Thyroid gland (tissue), 4 donors: Measurements from ENCODE around the gene DPYD. TPM values are rescaled to one million over a fixed set of nuclear protein-coding genes. Genes with fewer than 3 reads are reported as not detected.

Experiments used
- DNase-seq, 2 donors: peaks; one replicate each; pipeline ENCODE4 v3.0.0-alpha.2; 2019
- H3K27ac ChIP-seq, 3 donors: fragments of 200-600 bp; sonication (generic); 1 replicate in 2 of 3; 2 replicates in 1 of 3; pipeline ENCODE4 v1.5.1; 2016 to 2019; ENCODE audit warnings: mild to moderate bottlenecking in 1 of 3, moderate library complexity in 1 of 3
- H3K27me3 ChIP-seq: fragments of 200-600 bp; sonication (generic); one replicate; pipeline ENCODE4 v1.5.1; 2019
- H3K36me3 ChIP-seq, 2 donors: fragments of 200-600 bp; sonication (generic); one replicate each; pipeline ENCODE4 v1.5.1; 2016 to 2019
- H3K4me1 ChIP-seq, 2 donors: fragments of 200-600 bp; sonication (generic); one replicate each; pipeline ENCODE4 v1.5.1; 2017 to 2019
- H3K4me3 ChIP-seq, 3 donors: fragments of 200-600 bp; sonication (generic); replicated peaks in 1 of 3; 1 replicate in 2 of 3; 2 replicates in 1 of 3; pipeline ENCODE4 v1.5.1; 2016; ENCODE audit warnings: mild to moderate bottlenecking in 1 of 3
- H3K9me3 ChIP-seq: fragments of 200-600 bp; sonication (generic); one replicate; pipeline ENCODE4 v1.5.1; 2017
- POLR2A ChIP-seq, 2 donors: fragments of 450-650 bp; IDR thresholded peaks; one replicate each; pipeline ENCODE4 v1.6.1; 2017; ENCODE audit warnings: antibody characterized with exemption in 2 of 2, mild to moderate bottlenecking in 2 of 2, moderate library complexity in 1 of 2
- WGBS, 2 donors: methylation state at CpG; one replicate each; pipeline ENCODE4 v1.1.5; 2017; 5-methylcytosine and 5-hydroxymethylcytosine counted together
- intact Hi-C: fragments of 100-400 bp; cut with DNase I; formaldehyde crosslinking; loops from one replicate; pipeline ENCODE4 v1.15.1; 2023
- total RNA-seq, 4 donors: library from RNA; depleted of rRNA; stranded (reverse); fragments of >200 nt; gene quantifications; one replicate each; pipeline ENCODE4 v1.2.3, GENCODE V29; 2016
- TF ChIP-seq, protein P1 (sequence below), 6 experiments: fragments of 200-600 bp in 3 of 6; fragments of 450-650 bp in 3 of 6; sonication (generic) in 3 of 6; IDR thresholded peaks; one replicate each; pipeline ENCODE4 v1.5.1; 2016 to 2019; ENCODE audit warnings: antibody characterized with exemption in 6 of 6, mild to moderate bottlenecking in 2 of 6, inconsistent platforms in 1 of 6, moderate library complexity in 1 of 6

DPYD gene
- total RNA-seq, 4 donors from 2014 or later = 27.3 to 54.0 (median 39.5) TPM

DNA sequence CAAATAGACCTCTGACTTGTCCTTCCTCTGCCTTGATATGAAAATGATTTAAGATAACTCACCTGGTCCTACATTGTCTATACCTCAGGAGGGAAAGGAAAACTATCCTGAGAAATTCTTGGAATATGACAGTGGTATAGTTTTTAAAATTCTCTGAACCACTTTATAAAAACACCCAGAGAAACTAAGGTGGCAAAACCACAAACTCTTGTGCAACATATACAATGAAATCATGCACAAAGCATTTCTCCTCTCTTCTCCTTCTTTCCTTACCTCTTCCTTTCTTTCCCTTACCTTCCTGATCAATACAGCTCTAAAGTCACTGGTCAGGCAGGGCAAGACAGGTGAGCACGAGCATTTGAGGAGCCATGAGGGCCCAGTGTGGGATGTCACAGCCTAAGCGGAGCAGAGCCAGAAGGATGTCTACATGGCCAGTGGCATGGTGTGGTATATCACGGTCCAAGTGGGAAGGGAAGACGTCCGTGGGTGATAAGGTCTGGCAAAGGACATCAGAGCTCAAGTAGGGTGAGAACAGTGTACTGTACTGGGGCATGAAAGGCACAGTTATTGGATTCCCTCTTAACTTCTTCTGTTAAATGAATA, 543.3 kb downstream of the DPYD start:
- no peaks in the 10 kb centered on the region for H3K27me3 ChIP-seq
- H3K27ac ChIP-seq = no peak overlapping the region
- no peak for DNase-seq
- 88 to 91% methylated on average over 5 of the region's 5 CpGs for WGBS, 2 donors
- H3K4me1 ChIP-seq = no peaks in the 10 kb centered on the region
- no peaks in the 10 kb centered on the region for H3K36me3 ChIP-seq
- no peak overlapping the region for H3K4me3 ChIP-seq
- no peak for TF ChIP-seq POLR2A (IDR thresholded peaks at IDR 0.05)
- TF ChIP-seq, protein P1, sequence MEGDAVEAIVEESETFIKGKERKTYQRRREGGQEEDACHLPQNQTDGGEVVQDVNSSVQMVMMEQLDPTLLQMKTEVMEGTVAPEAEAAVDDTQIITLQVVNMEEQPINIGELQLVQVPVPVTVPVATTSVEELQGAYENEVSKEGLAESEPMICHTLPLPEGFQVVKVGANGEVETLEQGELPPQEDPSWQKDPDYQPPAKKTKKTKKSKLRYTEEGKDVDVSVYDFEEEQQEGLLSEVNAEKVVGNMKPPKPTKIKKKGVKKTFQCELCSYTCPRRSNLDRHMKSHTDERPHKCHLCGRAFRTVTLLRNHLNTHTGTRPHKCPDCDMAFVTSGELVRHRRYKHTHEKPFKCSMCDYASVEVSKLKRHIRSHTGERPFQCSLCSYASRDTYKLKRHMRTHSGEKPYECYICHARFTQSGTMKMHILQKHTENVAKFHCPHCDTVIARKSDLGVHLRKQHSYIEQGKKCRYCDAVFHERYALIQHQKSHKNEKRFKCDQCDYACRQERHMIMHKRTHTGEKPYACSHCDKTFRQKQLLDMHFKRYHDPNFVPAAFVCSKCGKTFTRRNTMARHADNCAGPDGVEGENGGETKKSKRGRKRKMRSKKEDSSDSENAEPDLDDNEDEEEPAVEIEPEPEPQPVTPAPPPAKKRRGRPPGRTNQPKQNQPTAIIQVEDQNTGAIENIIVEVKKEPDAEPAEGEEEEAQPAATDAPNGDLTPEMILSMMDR (IDR thresholded peaks at IDR 0.05) = no peak
- H3K9me3 ChIP-seq = no peaks in the 10 kb centered on the region
- intact Hi-C loops = no loop called here

DNA sequence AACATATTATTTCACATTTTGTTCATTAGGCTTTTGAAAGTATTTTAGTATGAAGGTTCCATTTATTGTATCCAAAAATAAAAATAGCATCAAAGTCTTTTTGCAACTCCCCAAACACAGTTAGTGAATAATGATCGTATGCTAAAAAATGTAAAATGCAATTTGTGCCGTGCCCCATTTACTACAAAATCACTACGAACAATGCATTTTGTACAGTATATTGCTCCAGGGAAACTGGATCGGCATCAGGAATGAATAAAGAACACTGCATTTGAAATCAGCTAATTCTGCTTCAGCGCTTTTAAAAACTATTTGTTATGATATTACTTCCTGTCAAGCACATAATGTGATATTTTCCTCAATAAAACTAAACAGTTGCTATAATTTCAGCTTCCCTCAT, 547.8 kb downstream of the DPYD start:
- H3K27ac ChIP-seq = no peak overlapping the region
- no peaks in the 10 kb centered on the region for H3K36me3 ChIP-seq
- 87 to 92% methylated on average over 5 of the region's 5 CpGs for WGBS, 2 donors
- no peaks in the 10 kb centered on the region for H3K27me3 ChIP-seq
- TF ChIP-seq, protein P1 (IDR thresholded peaks at IDR 0.05) = no peak
- TF ChIP-seq POLR2A (IDR thresholded peaks at IDR 0.05) = no peak
- DNase-seq = no peak
- H3K4me3 ChIP-seq = no peak overlapping the region
- intact Hi-C loops = no loop called here
- no peaks in the 10 kb centered on the region for H3K9me3 ChIP-seq
- no peaks in the 10 kb centered on the region for H3K4me1 ChIP-seq

DNA sequence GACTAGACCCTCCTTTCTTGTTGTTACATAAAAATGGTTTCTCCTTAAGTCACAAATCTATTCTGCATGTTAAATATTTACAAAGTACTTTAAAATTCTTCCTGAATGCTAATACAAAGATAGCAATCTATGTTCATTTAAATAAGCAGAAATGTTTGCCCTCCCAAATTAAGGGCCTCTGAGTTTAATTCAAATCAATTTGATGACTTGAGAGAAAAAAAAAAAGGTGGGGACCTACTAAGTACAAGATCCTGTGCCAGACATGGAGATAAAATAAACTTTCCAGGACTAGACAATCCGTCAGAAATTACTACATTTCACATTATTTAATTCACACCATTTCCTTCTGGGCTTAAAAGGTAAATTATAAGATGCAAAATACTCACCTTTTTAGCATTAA, 548.3 kb downstream of the DPYD start:
- Histone ChIP-seq H3K4me1 (no peaks in the 10 kb centered on the region), H3K4me3 (no peak overlapping the region), H3K27me3 (no peaks in the 10 kb centered on the region), H3K9me3 (no peaks in the 10 kb centered on the region), H3K27ac (no peak overlapping the region), H3K36me3 (no peaks in the 10 kb centered on the region)
- 91% methylated on average over 1 of the region's 1 CpG for WGBS, 2 donors
- no peak for TF ChIP-seq POLR2A (IDR thresholded peaks at IDR 0.05)
- DNase-seq = no peak
- intact Hi-C loops = no loop called here

DNA sequence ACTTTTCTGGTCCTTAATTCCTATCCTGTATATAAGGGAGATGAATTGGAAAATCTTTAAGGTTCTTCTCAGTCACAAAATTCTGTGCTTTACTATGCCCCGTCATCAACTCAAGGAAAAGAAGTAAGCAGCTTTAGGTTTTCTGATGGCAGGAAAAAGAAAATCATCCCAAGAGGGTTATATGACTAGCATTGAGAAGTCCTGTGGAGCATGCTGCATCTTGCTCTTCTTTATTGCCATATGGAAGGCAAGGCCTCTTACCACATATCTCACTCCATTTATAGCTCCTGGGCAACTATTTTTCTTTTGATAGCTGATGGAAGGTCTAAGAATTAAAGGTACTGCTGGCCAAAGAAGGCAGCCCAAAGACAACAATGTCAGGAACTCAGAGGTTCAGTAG, 552.5 kb downstream of the DPYD start:
- no peaks in the 10 kb centered on the region for H3K9me3 ChIP-seq
- no peak overlapping the region for H3K27ac ChIP-seq
- no peak for TF ChIP-seq POLR2A (IDR thresholded peaks at IDR 0.05)
- TF ChIP-seq, protein P1 (IDR thresholded peaks at IDR 0.05) = no peak
- no peaks in the 10 kb centered on the region for H3K4me1 ChIP-seq
- H3K4me3 ChIP-seq = no peak overlapping the region
- no peak for DNase-seq
- intact Hi-C loops = no loop called here
- H3K27me3 ChIP-seq = no peaks in the 10 kb centered on the region
- WGBS, 2 donors = 89 to 97% methylated on average over 1 of the region's 1 CpG
- H3K36me3 ChIP-seq = no peaks in the 10 kb centered on the region

DNA sequence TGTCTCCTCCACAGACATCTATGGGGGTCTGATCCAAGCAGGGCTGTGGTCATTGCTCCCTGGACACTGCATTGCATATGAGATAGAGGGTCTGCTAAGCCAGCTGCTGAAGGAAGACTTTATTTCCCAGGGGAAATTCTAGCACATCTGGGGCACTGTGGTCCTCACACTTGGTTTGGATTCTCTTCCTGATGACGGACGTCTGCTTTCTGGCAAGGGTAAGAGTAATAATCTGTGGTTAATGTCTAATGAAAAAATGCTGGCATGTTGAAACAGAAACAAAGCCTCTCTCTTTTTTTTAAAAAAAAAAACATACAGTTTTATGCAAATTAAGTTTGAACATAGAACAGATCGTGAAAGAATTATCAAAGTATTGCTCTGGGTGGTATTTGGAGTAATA, 553.9 kb downstream of the DPYD start:
- Histone ChIP-seq H3K36me3 (no peaks in the 10 kb centered on the region), H3K9me3 (no peaks in the 10 kb centered on the region), H3K4me1 (no peaks in the 10 kb centered on the region), H3K27me3 (no peaks in the 10 kb centered on the region), H3K4me3 (no peak overlapping the region), H3K27ac (no peak overlapping the region)
- intact Hi-C loops = no loop called here
- no peak for DNase-seq
- TF ChIP-seq, protein P1 (IDR thresholded peaks at IDR 0.05) = no peak
- TF ChIP-seq POLR2A (IDR thresholded peaks at IDR 0.05) = no peak
- 76 to 81% methylated on average over 3 of the region's 3 CpGs for WGBS, 2 donors
